ENCODE measurements around the gene ASIC5.
"Not testable (repeated sequence)": the region's sequence is repeated elsewhere in the genome, so short reads cannot be mapped to it uniquely, and the experiment has no call there.

ASIC5 gene, protein sequence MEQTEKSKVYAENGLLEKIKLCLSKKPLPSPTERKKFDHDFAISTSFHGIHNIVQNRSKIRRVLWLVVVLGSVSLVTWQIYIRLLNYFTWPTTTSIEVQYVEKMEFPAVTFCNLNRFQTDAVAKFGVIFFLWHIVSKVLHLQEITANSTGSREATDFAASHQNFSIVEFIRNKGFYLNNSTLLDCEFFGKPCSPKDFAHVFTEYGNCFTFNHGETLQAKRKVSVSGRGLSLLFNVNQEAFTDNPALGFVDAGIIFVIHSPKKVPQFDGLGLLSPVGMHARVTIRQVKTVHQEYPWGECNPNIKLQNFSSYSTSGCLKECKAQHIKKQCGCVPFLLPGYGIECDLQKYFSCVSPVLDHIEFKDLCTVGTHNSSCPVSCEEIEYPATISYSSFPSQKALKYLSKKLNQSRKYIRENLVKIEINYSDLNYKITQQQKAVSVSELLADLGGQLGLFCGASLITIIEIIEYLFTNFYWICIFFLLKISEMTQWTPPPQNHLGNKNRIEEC

DNA sequence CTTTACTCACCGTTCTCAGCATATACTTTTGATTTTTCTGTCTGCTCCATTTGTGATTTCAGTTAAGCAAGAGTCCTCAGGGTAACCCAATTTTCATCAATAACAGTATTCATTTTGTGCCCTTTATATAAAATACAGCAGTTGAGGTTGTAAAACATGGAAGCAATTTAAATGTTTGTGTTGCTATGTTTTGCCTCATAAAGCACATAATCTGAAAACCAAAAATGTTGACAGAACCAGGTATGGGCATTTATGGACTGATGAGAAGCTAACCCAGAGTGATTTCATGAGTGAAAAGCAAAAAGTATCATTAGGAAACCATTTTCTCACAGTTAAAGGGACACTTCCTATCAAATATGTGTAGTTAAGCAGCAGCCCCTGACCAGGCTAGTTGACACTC, at the start of gene ASIC5:
ASIC5 (minus strand) TSS at position 101 of the 400 bp plus-strand sequence; CDS start at position 50, 51 bp downstream.
- in situ Hi-C loops (cut with MboI; ENCODE audit: low sequenced_read_pairs), result no loop called here

DNA sequence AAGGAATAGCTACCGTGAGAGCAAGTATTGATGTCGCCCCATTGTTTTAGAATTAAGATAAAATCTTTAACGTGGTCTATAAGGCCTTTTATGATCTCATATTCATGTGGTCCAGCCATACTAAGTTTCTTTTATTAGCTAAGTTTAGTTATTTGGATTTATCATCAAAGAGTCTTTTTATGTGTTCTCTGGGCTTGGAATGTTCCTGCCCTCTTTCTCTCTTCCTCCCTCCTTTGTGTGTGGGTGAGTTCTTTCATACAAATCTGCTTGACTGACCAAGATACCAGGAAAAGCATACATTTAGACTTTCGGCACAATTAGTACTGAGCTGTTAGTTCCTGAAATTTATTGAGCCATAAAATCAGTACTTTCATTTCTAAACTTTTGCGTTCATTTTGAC, 48.7 kb upstream of the ASIC5 start:
- in situ Hi-C loops (cut with MboI; ENCODE audit: low sequenced_read_pairs), result no loop called here

DNA sequence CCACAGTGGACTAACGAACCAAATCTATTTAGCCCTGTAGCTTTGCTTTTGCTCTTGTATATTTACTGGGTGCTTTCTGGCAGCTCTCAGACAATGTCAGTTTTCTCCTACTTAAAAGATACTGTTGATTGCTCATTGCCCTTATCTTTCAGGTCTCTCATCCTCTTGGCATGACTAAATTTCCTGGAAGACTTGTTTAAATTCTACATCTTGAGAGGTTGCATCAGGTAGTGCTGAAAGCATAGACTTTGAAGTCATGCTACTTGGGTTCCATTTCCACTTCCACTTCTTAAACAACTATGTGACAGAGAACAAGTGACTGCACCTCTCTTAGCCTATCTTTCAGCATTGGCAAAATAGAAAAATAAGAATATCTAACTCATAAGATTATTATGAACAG, 45.8 kb upstream of the ASIC5 start:
- in situ Hi-C loops (cut with MboI; ENCODE audit: low sequenced_read_pairs), result no loop called here

DNA sequence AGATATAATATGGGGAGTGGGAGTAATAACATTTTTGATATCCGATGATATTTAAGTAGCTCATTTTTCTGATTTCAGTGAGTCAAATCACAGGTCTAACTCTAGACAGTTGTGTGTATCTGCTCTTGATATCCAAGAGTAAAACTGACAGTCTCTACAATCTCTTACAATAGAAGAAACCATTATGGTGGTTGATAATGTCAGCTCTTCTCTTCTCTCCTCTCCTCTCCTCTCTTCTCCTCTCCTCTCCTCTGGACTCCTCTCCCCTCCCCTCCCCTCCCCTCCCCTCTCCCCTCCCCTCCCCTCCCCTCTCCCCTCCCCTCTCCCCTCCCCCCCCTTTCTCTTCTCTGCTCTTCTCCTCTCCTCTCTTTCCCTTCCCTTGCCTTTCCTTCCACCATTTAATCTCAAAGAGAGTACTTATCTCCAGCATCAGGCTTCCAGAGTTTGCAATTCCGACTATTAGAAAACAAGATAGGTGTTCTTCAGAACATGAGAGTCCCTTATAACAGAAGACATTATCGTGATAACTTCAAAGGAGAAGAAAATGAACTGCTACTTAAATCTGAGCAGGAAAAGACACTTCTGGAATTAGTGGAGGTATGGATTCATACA, 43.6 kb upstream of the ASIC5 start:
- in situ Hi-C loops (cut with MboI; ENCODE audit: low sequenced_read_pairs), result no loop called here

DNA sequence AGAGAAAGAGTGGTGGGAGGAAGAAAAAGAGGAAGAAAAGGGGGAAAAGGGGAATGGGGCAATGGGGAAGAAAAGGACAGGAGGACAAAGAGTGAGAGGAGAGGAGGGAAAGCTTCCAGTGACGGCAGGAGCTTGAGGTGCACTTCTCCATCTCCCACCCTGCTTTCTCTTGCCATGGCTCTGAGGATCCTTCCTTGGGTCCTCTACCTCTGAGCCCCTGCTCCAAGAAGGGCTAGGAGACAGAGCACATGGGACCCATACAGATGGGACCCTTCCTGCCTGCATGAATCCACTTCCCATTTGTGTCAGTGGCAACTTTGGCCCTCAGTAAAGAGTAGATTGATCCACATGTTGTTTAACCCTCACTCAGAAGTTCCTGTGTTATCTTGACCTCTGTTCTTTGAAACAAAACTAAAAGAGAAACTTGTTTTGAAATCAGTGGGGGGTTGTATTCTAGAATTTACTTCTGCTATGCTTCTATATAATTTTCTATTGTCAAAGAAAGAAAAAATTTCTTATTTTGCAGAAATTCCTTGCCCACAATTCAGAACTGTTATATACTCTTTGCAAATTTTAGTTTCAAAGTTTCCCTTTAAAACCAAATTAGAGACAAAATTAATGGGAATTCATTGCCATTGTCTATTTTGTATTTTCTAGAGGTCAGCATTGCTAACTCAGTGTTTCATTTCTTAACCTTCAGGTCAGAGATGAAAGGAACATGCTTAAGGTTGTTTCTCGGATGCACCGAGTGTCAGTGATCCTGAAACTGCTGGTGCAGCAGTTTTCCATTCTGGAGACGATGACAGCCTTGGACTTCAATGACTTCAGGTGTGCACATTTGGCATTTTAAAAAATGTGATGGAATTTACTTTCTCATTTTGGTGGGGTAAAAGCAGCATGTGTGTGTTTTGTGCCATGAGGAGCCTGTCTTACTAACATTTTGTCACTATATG, 42.4 kb upstream of the ASIC5 start:
- in situ Hi-C loops (cut with MboI; ENCODE audit: low sequenced_read_pairs), result no loop called here

DNA sequence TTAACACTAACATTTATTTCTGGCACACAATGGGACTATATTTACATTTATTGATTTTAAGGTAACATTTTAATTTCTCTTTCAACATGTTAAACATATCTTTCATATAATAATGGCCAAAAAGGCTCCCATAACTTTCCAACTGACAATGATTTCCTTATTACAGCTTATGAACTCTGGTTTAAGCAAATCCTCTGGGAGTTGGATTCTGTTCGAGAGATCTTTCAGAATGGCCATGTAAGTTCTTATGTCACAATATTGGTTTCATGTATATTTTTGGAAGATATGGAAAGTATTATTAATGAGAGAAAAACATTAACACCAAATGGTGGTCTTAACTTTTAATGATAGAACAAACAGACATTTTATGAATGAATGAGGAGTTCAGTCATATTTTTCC, 41.5 kb upstream of the ASIC5 start:
- in situ Hi-C loops (cut with MboI; ENCODE audit: low sequenced_read_pairs), result no loop called here

DNA sequence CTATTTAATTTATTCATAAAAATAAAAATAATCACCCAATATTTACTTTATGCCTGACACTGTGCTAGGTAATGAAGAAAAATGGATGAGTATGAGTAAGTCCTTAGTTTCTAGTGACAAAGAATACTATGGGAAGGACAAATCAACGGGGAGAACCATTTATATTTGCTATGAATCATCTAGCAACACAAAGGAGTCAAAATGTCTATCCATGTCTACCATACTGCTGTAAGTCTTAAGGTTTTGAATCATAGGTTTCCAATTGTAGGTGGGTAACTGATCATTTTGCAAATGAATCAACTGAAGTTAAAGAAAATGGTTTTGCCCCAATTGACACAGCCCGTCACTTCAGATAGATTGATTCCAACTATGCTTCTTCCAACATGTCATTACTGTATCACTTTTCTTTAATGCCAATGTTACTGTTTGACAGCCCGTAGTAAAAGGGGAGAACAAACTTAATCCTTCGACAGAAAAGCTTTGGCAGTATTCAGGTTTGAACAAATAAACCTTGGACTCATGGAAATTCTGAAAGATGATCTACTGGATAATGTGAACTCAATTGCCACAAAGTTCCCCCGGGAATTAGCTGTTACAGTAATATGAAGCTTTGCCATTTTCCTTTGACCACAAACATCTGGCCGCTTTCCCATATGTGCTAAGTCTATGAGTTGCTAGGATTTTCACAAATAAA, 40.6 kb upstream of the ASIC5 start:
- in situ Hi-C loops (cut with MboI; ENCODE audit: low sequenced_read_pairs), result no loop called here

DNA sequence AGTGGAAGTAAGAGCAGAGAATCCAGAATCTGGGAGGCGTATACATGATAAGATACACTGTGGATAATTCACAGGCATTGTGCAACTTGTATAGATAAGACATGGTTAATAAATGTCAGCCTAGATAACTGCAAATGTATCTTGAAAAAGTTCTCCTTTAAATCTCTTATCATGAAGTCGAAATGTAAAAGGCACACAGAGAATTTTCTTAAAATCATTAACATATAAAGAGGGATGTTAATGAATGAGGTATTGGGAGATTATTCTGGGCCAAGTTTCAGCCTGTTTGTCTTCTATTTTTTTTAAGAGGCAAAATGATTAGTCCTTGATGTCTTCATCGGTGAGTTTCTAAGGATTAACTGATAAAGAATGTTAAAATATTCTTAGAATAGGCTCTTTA, 38.3 kb upstream of the ASIC5 start:
- in situ Hi-C loops (cut with MboI; ENCODE audit: low sequenced_read_pairs), result no loop called here

DNA sequence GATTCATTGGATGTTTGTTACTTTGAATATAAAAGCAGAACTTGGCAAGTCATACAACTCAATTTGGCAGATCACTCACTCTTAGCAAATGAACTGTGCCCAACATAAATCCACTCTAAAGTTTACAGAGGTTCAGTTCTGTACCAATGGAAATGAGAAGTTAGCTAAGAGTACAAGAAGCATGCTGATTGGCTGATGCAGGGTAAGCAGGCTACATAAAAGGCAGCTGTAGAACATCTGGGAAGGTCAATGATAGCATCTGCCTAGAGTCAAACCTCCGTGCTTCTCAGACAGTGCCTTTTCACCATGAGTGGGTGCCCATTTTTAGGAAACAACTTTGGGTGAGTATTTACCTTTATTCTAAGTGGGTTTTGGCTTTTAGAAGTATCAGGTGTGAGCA, 37.4 kb upstream of the ASIC5 start, which contains the start of gene TDO2:
TDO2 (plus strand) TSS at position 244 of the 400 bp plus-strand sequence; CDS start at position 307, 63 bp downstream.
- in situ Hi-C loops (cut with MboI; ENCODE audit: low sequenced_read_pairs), result no loop called here

DNA sequence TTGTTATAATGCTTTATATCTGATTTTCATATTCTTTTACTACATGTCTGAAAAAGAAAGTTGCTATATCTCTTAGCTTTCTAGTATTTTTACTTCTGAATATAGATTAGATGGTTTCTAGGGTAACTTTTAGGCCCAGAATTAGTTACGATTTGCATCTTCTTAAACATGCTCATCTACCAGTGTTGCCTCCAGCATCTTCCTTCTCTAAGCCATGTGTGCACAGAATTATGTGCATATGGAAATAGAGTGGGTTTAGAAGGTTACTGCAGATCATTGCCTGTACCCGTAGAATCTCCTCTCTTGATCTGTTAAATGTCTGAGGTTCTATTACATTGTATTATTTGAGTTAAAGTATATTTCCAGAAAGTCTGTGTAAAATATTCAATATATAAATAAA, 34.9 kb upstream of the ASIC5 start:
- in situ Hi-C loops (cut with MboI; ENCODE audit: low sequenced_read_pairs), result no loop called here

DNA sequence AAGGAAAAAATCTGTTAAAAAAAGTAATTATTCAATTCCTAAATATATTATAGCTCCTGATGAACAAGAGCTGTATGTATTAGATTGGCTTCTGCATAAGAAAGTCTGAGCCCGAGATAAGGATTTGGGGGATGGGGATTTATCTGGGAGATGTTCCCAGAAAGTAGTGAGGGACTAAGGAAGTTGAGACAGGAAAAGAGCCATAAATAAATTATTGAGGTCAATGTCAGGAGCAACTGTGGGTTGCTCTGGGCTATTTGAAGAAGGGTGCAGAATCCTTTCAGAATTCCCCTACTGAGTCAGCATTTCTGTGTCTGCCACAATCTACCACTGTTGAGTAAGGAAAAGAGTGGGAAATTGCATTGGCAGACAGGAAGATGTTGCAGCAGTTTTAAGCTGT, 34.3 kb upstream of the ASIC5 start:
- in situ Hi-C loops (cut with MboI; ENCODE audit: low sequenced_read_pairs), result no loop called here

DNA sequence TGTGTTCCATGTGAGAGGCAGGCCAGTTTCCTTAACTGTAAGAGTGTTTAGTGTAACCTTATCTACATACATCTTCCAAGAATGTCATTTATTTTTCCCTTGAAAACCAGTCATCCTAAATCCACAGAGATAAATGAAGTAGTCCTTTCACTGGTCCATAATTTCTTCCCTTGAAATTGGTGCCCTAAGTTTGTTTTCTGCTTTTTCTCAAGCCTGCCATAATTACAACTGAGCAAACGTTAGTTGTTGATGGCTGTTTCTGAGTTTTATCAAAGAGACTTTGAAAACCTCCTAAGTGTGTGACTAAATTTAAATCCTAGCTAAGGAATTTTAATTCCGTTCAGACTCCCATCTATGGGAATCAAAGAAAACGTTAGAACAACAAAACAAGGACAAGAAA, 33.8 kb upstream of the ASIC5 start:
- in situ Hi-C loops (cut with MboI; ENCODE audit: low sequenced_read_pairs), result no loop called here

DNA sequence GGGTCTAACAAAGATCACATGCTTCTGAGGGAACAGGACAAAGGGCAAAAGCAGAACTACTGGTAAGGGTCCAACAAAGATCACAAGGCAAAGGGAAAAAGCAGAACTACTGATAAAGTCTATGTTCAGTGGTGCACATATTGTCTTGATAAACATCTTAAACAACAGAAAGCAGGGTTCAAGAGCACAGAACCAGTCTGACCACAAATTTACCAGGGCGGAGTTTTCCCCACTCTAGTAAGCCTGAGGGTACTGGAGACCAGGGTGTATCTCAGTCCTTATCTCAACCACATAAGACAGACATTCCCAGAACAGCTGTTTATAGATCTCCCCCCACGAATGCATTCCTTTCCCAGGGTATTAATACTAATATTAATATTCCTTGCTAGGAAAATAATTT, 32.3 kb upstream of the ASIC5 start:
- in situ Hi-C loops (cut with MboI; ENCODE audit: low sequenced_read_pairs), result not testable (repeated sequence)

DNA sequence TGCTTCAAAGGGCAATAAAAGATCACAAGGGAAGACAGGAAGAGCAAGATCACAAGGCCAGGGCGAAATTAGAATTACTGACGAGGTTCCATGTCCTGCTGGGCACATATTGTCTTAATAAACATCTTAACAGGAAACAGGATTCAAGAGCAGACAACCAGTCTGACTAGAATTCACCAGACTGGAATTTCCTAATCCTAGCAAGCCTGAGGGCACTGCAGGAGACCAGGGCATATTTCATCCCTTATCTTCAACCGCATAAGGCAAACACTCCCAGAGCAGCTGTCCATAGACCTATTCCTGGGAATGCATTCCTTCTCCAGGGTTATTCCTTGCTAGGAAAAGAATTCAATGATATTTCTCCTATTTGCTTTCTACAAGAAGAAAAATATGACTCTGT, 25.0 kb upstream of the ASIC5 start:
- in situ Hi-C loops (cut with MboI; ENCODE audit: low sequenced_read_pairs), result no loop called here

DNA sequence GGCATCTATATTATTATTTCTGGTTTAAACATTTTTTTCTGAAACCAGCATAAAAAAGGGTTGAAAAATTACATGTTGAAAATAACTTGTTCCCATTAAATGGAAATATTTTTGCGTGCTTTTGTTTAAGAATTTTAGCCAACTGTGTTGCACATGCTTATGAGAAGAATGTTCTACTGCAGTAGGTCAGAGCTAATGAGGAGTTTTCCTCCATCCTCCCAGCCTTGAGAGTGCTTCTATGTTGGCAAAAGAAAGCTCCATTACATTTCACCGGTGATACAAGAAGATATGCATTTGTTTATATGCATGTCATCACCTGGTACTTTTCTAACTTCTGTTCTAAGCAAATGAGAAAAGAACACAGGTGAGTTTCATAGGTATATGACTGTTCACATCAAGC, 23.9 kb upstream of the ASIC5 start:
- in situ Hi-C loops (cut with MboI; ENCODE audit: low sequenced_read_pairs), result no loop called here

DNA sequence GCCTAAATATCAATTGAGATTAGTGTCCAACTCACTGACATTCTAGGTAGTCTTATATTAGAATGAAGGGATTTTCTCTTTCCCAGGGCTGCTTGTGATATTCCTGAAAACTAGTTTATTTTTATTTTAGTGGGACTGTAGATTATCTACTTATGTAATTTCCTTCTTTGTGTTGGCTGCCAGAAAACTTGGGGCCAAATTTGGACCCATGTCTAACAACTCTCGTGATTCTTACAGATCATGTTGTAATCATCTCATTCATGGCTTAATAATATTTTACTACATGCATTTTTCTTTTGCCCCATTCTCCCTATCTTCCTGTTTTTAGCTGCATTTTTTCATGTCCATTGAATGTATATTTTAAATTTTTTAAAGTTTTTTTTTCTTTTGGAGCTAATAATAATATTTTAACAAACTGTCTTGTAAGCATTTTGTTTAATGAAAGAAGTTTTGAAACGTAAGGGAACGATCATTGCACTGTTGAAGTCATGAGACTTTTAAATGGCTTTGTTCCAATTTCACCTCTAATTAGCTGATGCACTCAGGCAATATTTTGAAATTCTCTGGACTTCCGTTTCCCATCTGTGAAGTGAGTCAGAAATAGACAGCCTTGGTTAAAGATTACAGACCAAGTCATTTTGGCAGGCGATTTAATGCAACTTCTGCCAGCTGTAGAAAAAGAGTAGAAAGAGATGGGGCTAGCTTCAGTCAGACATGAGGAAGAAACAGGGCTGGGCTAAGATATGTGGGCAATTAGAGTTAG, 23.1 kb upstream of the ASIC5 start:
- in situ Hi-C loops (cut with MboI; ENCODE audit: low sequenced_read_pairs), result no loop called here

DNA sequence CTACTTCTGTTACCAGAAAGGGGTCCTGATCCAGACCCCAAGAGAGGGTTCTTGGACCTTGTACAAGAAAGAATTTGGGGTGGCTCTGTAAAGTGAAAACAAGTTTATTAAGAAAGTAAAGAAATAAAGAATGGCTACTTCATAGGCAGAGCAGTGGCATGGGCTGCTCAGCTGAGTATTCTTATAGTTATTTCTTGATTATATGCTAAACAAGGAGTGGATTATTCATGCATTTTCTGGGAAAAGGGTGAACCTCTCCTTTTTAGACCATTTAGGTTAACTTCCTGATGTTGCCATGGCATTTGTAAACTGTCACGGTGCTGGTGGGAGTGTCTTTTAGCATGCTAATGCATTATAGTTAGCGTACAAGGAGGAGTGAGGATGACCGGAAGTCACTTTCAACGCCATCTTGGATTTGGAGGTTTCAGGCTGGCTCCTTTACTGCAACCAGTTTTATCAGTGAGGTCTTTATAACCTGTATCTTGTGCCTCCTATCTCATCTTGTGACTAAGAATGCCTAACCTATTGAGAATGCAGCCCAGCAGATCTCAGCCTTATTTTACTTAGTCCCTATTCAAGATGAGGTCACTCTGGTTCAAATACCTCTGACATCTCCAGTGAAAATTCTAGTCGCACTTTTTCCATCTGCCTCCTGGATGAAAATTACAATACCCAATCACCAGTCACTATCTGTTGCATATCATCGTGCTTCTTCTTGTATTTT, 21.9 kb upstream of the ASIC5 start:
- in situ Hi-C loops (cut with MboI; ENCODE audit: low sequenced_read_pairs), result no loop called here

DNA sequence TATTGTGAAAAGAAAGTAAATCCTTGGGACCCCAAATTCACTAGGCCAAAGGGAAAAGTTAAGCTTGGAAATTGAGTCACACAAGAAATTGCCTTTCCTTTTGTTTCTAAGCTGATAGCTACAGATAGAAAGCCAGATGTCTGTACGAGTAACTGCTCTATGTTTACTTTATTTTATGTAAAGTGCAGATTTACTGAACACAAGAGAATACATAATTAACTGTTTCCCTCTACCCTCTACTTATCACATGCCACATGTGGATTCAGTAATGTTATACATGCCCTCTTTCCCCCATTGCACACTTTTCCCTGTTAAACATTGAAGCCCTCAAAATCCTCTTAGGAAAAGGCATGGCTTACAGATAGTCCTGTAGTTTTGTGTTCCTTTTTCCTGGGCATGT, 21.0 kb upstream of the ASIC5 start:
- in situ Hi-C loops (cut with MboI; ENCODE audit: low sequenced_read_pairs), result no loop called here

DNA sequence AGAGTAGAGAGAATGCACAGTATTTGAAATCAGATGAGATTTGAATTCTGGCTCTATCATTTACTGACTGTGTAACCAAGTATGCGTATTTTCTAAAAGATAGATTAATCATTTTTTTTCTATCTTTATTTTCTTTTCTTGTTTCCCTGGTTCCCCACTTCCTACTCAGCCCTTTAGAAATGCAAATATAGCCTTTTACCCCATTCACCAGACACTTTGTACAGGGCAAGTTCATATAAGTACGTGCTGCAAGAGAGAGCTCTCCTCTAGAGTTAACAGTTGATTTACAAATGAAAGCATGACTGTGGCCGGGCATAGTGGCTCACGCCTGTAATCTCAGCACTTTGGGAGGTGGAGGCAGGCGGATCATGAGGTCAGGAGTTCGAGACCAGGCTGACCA, 19.6 kb upstream of the ASIC5 start:
- in situ Hi-C loops (cut with MboI; ENCODE audit: low sequenced_read_pairs), result no loop called here

Data from HL-60/S4 treated with phorbol 12-myristate 13-acetate at 8.2 ng/mL for 4 days and 3 days (cell line).